Lower leg skin (tissue), 4 donors: ENCODE measurements around the gene SLC41A1. TPM values are rescaled to one million over a fixed set of nuclear protein-coding genes. Genes with fewer than 3 reads are reported as not detected.

Experiments used
- DNase-seq, 2 donors: peaks; one replicate each; pipeline ENCODE4 v3.0.0-alpha.2; 2019; ENCODE audit warnings: low spot score in 2 of 2
- H3K4me3 ChIP-seq: fragments of 200-600 bp; sonication (generic); 2 replicates; pipeline ENCODE4 v1.5.1; 2017; ENCODE audit warnings: mild to moderate bottlenecking, low read depth; ENCODE audit not compliant: poor library complexity, severe bottlenecking
- CTCF ChIP-seq, 3 donors: fragments of 450-650 bp; IDR thresholded peaks; one replicate each; pipeline ENCODE4 v1.5.1; 2016; ENCODE audit warnings: antibody characterized with exemption in 3 of 3, mild to moderate bottlenecking in 3 of 3, moderate library complexity in 2 of 3
- POLR2A ChIP-seq, 2 donors: fragments of 450-650 bp; IDR thresholded peaks; one replicate each; pipeline ENCODE4 v1.6.1; 2016 to 2017; ENCODE audit warnings: antibody characterized with exemption in 2 of 2, mild to moderate bottlenecking in 1 of 2, moderate library complexity in 1 of 2
- WGBS, 2 donors: methylation state at CpG; one replicate each; pipeline ENCODE4 v1.1.5; 2018; 5-methylcytosine and 5-hydroxymethylcytosine counted together
- intact Hi-C: fragments of 100-400 bp; cut with DNase I; formaldehyde crosslinking; loops from one replicate; pipeline ENCODE4 v1.15.0; 2023; ENCODE audit warnings: low total_unique reads
- total RNA-seq, 4 donors: library from RNA; depleted of rRNA; stranded (reverse); fragments of >200 nt; gene quantifications; one replicate each; pipeline ENCODE4 v1.1.0, GENCODE V29; 2016

Gene SLC41A1
- total RNA-seq, 4 donors from 2014 or later = 12.8 to 22.0 (median 15.8) TPM

DNA sequence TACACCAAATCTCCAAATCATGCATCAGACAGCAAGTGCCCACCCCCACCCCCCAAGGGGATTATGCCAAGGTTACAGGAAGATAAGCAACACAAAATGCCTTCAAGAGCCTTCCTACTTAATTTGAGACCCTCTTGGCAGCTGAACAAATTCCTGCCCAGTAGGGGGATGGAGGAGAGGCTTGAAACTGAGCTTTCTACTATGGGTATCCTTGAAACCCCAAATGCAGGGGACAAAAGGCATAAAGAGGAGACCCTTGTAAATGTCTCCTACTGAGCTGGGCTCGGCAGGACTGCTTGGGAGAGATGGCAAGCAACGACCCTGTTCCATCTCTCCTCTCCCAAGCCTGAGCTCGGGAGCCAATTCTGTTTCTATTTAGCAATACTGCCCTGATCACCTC is 3.5 kb downstream of the SLC41A1 start:
- WGBS, 2 donors = 77 to 85% methylated on average over 3 of the region's 3 CpGs
- DNase-seq = no peak
- TF ChIP-seq CTCF (IDR thresholded peaks at IDR 0.05) (no peak), POLR2A (IDR thresholded peaks at IDR 0.05) (no peak)
- no peak overlapping the region for H3K4me3 ChIP-seq
- intact Hi-C loops = no loop called here

DNA sequence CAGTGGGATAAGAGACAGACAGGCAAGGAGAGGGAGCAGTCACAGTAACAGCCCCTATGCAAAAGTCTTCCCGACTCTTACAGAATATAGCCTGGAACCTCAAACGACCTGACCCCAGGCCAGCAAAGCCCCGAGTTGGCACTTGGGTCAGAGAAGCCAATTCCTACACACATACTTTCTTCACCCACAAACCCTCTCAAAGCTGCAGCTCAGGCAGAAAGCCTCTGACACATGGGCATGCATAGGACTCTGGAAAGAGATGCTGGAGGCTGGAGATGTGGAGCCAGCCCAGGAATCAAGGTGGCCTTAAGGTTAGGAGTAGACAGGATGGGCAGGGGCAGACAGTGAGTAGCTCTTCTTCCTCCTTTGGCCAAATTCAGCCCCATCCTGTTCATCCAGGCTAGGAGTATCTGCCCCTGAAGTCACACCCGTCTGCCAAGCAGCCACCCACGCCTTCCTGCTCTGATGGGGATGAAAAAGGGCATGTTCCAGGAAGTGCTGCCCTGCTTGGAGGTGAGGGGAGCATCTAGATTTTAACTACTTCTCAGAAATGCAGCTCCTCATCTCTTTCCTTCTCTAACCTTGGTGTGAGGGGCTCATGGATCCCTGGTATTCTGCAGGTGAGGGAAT is 7.8 kb downstream of the SLC41A1 start:
- intact Hi-C loops = no loop called here
- DNase-seq = no peak
- H3K4me3 ChIP-seq = no peak overlapping the region
- TF ChIP-seq POLR2A (IDR thresholded peaks at IDR 0.05) (no peak), CTCF (IDR thresholded peaks at IDR 0.05) (no peak)
- WGBS, 2 donors = 52 to 68% methylated on average over 5 of the region's 5 CpGs

GRCh38 chr1:205804605-205805004 is 8.4 kb downstream of the SLC41A1 start:
- TF ChIP-seq POLR2A (IDR thresholded peaks at IDR 0.05) = no peak
- TF ChIP-seq CTCF (IDR thresholded peaks at IDR 0.05) = no peak
- 92 to 97% methylated on average over 2 of the region's 2 CpGs for WGBS, 2 donors
- no peak overlapping the region for H3K4me3 ChIP-seq
- DNase-seq = no peak
- intact Hi-C loops = no loop called here

- no peak for DNase-seq
- WGBS, 2 donors = 68 to 71% methylated on average over 4 of the region's 4 CpGs
- H3K4me3 ChIP-seq = no peak overlapping the region
- intact Hi-C loops = no loop called here
- no peak for TF ChIP-seq POLR2A (IDR thresholded peaks at IDR 0.05)
- no peak for TF ChIP-seq CTCF (IDR thresholded peaks at IDR 0.05)
Observed at GRCh38 chr1:205803986-205804385, 9.0 kb downstream of the SLC41A1 start.

- intact Hi-C loops = no loop called here
- no peak for TF ChIP-seq POLR2A (IDR thresholded peaks at IDR 0.05)
- TF ChIP-seq CTCF (IDR thresholded peaks at IDR 0.05) = no peak
- WGBS, 2 donors = 96 to 97% methylated on average over 8 of the region's 8 CpGs
- no peak for DNase-seq
- no peak overlapping the region for H3K4me3 ChIP-seq
Observed at GRCh38 chr1:205802060-205802459, 10.9 kb downstream of the SLC41A1 start.
